ENCODE results near the gene NDUFA6. TPM values are rescaled to one million over a fixed set of nuclear protein-coding genes. Genes with fewer than 3 reads are reported as not detected.

Gene NDUFA6
- total RNA-seq, 2 experiments from 2014 or later = 52.8 to 59.8 TPM

- H3K4me1 Mint-ChIP-seq (ENCODE audit: low read depth) = no peaks in the 10 kb centered on the region
- H3K27ac ChIP-seq (ENCODE audit: low read depth in 1 of 2, low read length in 2 of 2) = no peak overlapping the region
- intact Hi-C loops (cut with DNase I, micrococcal nuclease) = no loop called here
- no peak overlapping the region for H3K4me3 ChIP-seq (ENCODE audit: low read length)
- no peak overlapping the region for H3K4me3 Mint-ChIP-seq
- H3K36me3 Mint-ChIP-seq (ENCODE audit: low read depth) = peaks cover 12% of the 10 kb centered on the region
- CTCF ChIA-PET = no interaction called here
- TF ChIP-seq CTCF (IDR thresholded peaks at IDR 0.05) = no peak
- H3K4me1 ChIP-seq (ENCODE audit: insufficient read depth, low read length) = no peaks in the 10 kb centered on the region
- H3K27me3 ChIP-seq (ENCODE audit: control insufficient read depth in 1 of 2, insufficient read depth in 2 of 2, low read length in 2 of 2) = no peaks in the 10 kb centered on the region
- ATAC-seq (ENCODE audit: poor library complexity) = no peak
- no peak for DNase-seq
- no peak overlapping the region for H3K27ac Mint-ChIP-seq
- peaks cover 11 to 18% of the 10 kb centered on the region in 2 experiments for H3K9me3 ChIP-seq (ENCODE audit: control insufficient read depth in 1 of 2, insufficient read depth in 1 of 2, low read length in 2 of 2)
- H3K36me3 ChIP-seq (ENCODE audit: insufficient read depth, low read length) = no peaks in the 10 kb centered on the region
- peaks cover 9% of the 10 kb centered on the region for H3K9me3 Mint-ChIP-seq
- no peaks in the 10 kb centered on the region for H3K27me3 Mint-ChIP-seq
- POLR2A ChIA-PET = no interaction called here
Observed at GRCh38 chr22:42039271-42039670, 51.3 kb downstream of the NDUFA6 start.

Other genes with a start within 250 kb of the NDUFA6 start
- under 1 TPM; 0.56 to 0.60 TPM for gene SHISA8, start 175.7 kb downstream of the NDUFA6 start, total RNA-seq
- gene TNFRSF13C, start 164.0 kb downstream of the NDUFA6 start, total RNA-seq = 10 to 100 TPM; 12.2 to 12.9 TPM
- 1 to 10 TPM; 7.6 to 8.4 TPM for gene CENPM, start 143.6 kb downstream of the NDUFA6 start, total RNA-seq
- under 1 TPM; 0.20 to 0.22 TPM for gene SEPTIN3, start 121.3 kb downstream of the NDUFA6 start, total RNA-seq
- gene WBP2NL, start 92.0 kb downstream of the NDUFA6 start, total RNA-seq = 1 to 10 TPM in 1 of 2 experiments, under 1 TPM in 1; 0.38 to 1.7 TPM
- 1 to 10 TPM; 2.6 to 3.2 TPM for gene NAGA, start 20.0 kb downstream of the NDUFA6 start, total RNA-seq
- gene PHETA2, start 16.5 kb downstream of the NDUFA6 start, total RNA-seq = under 1 TPM; 0.27 to 0.42 TPM
- 10 to 100 TPM; 84.7 to 86.4 TPM for gene SMDT1, start 11.1 kb downstream of the NDUFA6 start, total RNA-seq
- gene CYP2D6, start 40.0 kb upstream of the NDUFA6 start, total RNA-seq = 1 to 10 TPM; 7.4 to 7.5 TPM
- 10 to 100 TPM; 61.6 to 64.1 TPM for gene TCF20, start 179.9 kb upstream of the NDUFA6 start, total RNA-seq

Data from CD4-positive, alpha-beta T cell (primary cell).